ENCODE measurements around the gene FUZ.

GRCh38 chr19:49779731-49780555 lies 33.1 kb downstream of the FUZ start:
- TF ChIP-seq POLR2AphosphoS5 (IDR thresholded peaks at IDR 0.05) (no peak), POLR2A (IDR thresholded peaks at IDR 0.05) (no peak), EP300 (IDR thresholded peaks at IDR 0.05) (no peak)
- TF ChIP-seq, protein P1, sequence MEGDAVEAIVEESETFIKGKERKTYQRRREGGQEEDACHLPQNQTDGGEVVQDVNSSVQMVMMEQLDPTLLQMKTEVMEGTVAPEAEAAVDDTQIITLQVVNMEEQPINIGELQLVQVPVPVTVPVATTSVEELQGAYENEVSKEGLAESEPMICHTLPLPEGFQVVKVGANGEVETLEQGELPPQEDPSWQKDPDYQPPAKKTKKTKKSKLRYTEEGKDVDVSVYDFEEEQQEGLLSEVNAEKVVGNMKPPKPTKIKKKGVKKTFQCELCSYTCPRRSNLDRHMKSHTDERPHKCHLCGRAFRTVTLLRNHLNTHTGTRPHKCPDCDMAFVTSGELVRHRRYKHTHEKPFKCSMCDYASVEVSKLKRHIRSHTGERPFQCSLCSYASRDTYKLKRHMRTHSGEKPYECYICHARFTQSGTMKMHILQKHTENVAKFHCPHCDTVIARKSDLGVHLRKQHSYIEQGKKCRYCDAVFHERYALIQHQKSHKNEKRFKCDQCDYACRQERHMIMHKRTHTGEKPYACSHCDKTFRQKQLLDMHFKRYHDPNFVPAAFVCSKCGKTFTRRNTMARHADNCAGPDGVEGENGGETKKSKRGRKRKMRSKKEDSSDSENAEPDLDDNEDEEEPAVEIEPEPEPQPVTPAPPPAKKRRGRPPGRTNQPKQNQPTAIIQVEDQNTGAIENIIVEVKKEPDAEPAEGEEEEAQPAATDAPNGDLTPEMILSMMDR (IDR thresholded peaks at IDR 0.05) = no peak

All from upper lobe of left lung (tissue), 4 donors.